IMR-90 (cell line): ENCODE measurements around the gene DHRS4. TPM values are rescaled to one million over a fixed set of nuclear protein-coding genes. Genes with fewer than 3 reads are reported as not detected.
"Not testable (repeated sequence)": the region's sequence is repeated elsewhere in the genome, so short reads cannot be mapped to it uniquely, and the experiment has no call there.

Experiments used
- ATAC-seq: fragments of 200-7000 bp; cut with Tn5 transposase; 2 replicates; pipeline ENCODE4 v1.9.1; 2020; ENCODE audit warnings: low read depth, mild to moderate bottlenecking, moderate library complexity
- BruUV-seq: library from RNA; stranded (reverse); fragments of 400-500 nt; replicated peaks from 2 replicates; lab custom pipeline; 2021; lab: Mats Ljungman, UMichigan
- CTCF ChIA-PET: fragments of 300-600 bp; formaldehyde crosslinking; extraction: SDS; loops from one replicate; lab custom pipeline; 2021; ENCODE audit warnings: antibody characterized with exemption; lab: Yijun Ruan, JAX
- POLR2A ChIA-PET: fragments of 300-600 bp; sonication (Branson Sonifier 250); formaldehyde crosslinking; loops from one replicate; lab custom pipeline; 2022; ENCODE audit warnings: antibody characterized with exemption; ENCODE audit not compliant: unreplicated experiment; lab: Charles Lee
- DNase-seq: peaks from one replicate; pipeline ENCODE4 v3.0.0; 2013
- H2AFZ ChIP-seq: replicated peaks from 2 replicates; pipeline ENCODE3; 2013; ENCODE audit warnings: low read length, mild to moderate bottlenecking; ENCODE audit not compliant: poor library complexity
- H2AK5ac ChIP-seq: 2 replicates; pipeline ENCODE4 v1.6.1; 2013; ENCODE audit warnings: low read depth, low read length, inconsistent platforms
- H2AK9ac ChIP-seq: replicated peaks from 2 replicates; pipeline ENCODE3; 2013; ENCODE audit warnings: mild to moderate bottlenecking, low read depth, low read length, moderate library complexity; ENCODE audit not compliant: poor library complexity
- H2BK120ac ChIP-seq: 2 replicates; pipeline ENCODE4 v1.6.1; 2013; ENCODE audit warnings: low read depth, low read length, inconsistent platforms
- H2BK15ac ChIP-seq: 3 replicates; pipeline ENCODE4 v1.6.1; 2013; ENCODE audit warnings: low read depth, low read length, inconsistent platforms
- H2BK20ac ChIP-seq: 2 replicates; pipeline ENCODE4 v1.6.1; 2013; ENCODE audit warnings: low read depth, mild to moderate bottlenecking, inconsistent platforms, low read length, moderate library complexity
- H2BK5ac ChIP-seq: 2 replicates; pipeline ENCODE4 v1.6.1; 2013; ENCODE audit warnings: mild to moderate bottlenecking, low read depth, low read length, inconsistent platforms; ENCODE audit not compliant: poor library complexity, severe bottlenecking
- H3K14ac ChIP-seq: replicated peaks from 2 replicates; pipeline ENCODE4 v1.6.1; 2013; ENCODE audit warnings: low read depth, low read length, inconsistent platforms
- H3K18ac ChIP-seq: 2 replicates; pipeline ENCODE4 v1.6.1; 2013; ENCODE audit warnings: low read depth, low read length, control low read depth
- H3K23ac ChIP-seq: 2 replicates; pipeline ENCODE4 v1.6.1; 2013; ENCODE audit warnings: low read depth, low read length, inconsistent platforms
- H3K27ac ChIP-seq: 2 replicates; pipeline ENCODE4 v1.5.1; 2013; ENCODE audit warnings: mild to moderate bottlenecking, control low read depth, low read length; ENCODE audit not compliant: insufficient read depth
- H3K27me3 ChIP-seq: 2 replicates; pipeline ENCODE4 v1.6.1; 2013; ENCODE audit warnings: low read length; ENCODE audit not compliant: control insufficient read depth, insufficient read depth
- H3K36me3 ChIP-seq: 2 replicates; pipeline ENCODE4 v1.6.1; 2013; ENCODE audit warnings: low read length, mixed read lengths; ENCODE audit not compliant: control insufficient read depth, insufficient read depth
- H3K4ac ChIP-seq: 2 replicates; pipeline ENCODE4 v1.6.1; 2013; ENCODE audit warnings: low read depth, low read length, inconsistent platforms
- H3K4me1 ChIP-seq: 2 replicates; pipeline ENCODE4 v1.6.1; 2013; ENCODE audit warnings: low read length, mixed read lengths; ENCODE audit not compliant: control insufficient read depth, insufficient read depth
- H3K4me2 ChIP-seq: 2 replicates; pipeline ENCODE4 v1.6.1; 2013; ENCODE audit warnings: low read depth, mild to moderate bottlenecking, control low read depth, low read length, moderate library complexity
- H3K4me3 ChIP-seq: 2 replicates; pipeline ENCODE4 v1.5.1; 2013; ENCODE audit warnings: low read depth, mild to moderate bottlenecking, control low read depth, low read length, moderate library complexity; ENCODE audit not compliant: insufficient read depth
- H3K56ac ChIP-seq: 2 replicates; pipeline ENCODE4 v1.6.1; 2013; ENCODE audit warnings: low read length, inconsistent platforms; ENCODE audit not compliant: insufficient read depth; ENCODE audit errors: extremely low read depth
- H3K79me1 ChIP-seq, 2 experiments: 2 replicates each; pipeline ENCODE4 v1.6.1; 2013; ENCODE audit warnings: low read length in 2 of 2, inconsistent platforms in 1 of 2, low read depth in 1 of 2
- H3K9ac ChIP-seq: 2 replicates; pipeline ENCODE4 v1.6.1; 2013; ENCODE audit warnings: low read depth, low read length, control low read depth
- H3K9me1 ChIP-seq: 2 replicates; pipeline ENCODE4 v1.6.1; 2013; ENCODE audit warnings: low read length, inconsistent platforms; ENCODE audit not compliant: insufficient read depth
- H3K9me3 ChIP-seq: 2 replicates; pipeline ENCODE4 v1.6.1; 2013; ENCODE audit warnings: low read length; ENCODE audit not compliant: control insufficient read depth, insufficient read depth
- H4K20me1 ChIP-seq: 2 replicates; pipeline ENCODE4 v1.6.1; 2013; ENCODE audit warnings: low read length, inconsistent platforms; ENCODE audit not compliant: insufficient read depth
- H4K5ac ChIP-seq: 2 replicates; pipeline ENCODE4 v1.6.1; 2013; ENCODE audit warnings: mild to moderate bottlenecking, low read depth, low read length, control low read depth
- H4K8ac ChIP-seq, 2 experiments: 2 replicates each; pipeline ENCODE4 v1.6.1; 2013; ENCODE audit warnings: low read depth in 2 of 2, low read length in 2 of 2, control low read depth in 1 of 2, inconsistent platforms in 1 of 2
- H4K91ac ChIP-seq: 2 replicates; pipeline ENCODE4 v1.6.1; 2013; ENCODE audit warnings: low read depth, low read length, inconsistent platforms; ENCODE audit not compliant: insufficient read depth
- WGBS, 2 experiments: methylation state at CpG; one replicate each; pipeline versions ENCODE4 v1.1.5 to v1.1.7; 2013; ENCODE audit warnings: missing lambda C conversion rate in 2 of 2; ENCODE audit not compliant: insufficient read length in 1 of 2; ENCODE audit errors: extremely low coverage in 2 of 2; 5-methylcytosine and 5-hydroxymethylcytosine counted together
- dilution Hi-C: fragments of 300-500 bp; cut with HindIII; formaldehyde crosslinking; loops from one replicate; pipeline ENCODE4 v1.14.3; 2018; ENCODE audit warnings: low sequenced_read_pairs; ENCODE audit not compliant: unreplicated experiment
- in situ Hi-C: fragments of 300-500 bp; cut with MboI; formaldehyde crosslinking; loops from 3 replicates; pipeline ENCODE4 v1.14.3; 2019; ENCODE audit warnings: low sequenced_read_pairs, inconsistent platforms, mixed read lengths
- intact Hi-C: fragments of 100-400 bp; cut with micrococcal nuclease; formaldehyde crosslinking; loops from 2 replicates; pipeline ENCODE4 v1.10.0; 2022
- polyA plus RNA-seq, 3 experiments: library from polyadenylated mRNA; depleted of rRNA; stranded (reverse); fragments of >200 nt; gene quantifications; 2 replicates each; pipeline ENCODE4 v1.2.3, GENCODE V29; 2012; ENCODE audit warnings: low replicate concordance in 1 of 3
- total RNA-seq: library from RNA; depleted of rRNA; stranded (reverse); fragments of >200 nt; gene quantifications from 2 replicates; pipeline ENCODE4 v1.2.3, GENCODE V29; 2012

Gene DHRS4
- total and polyA plus RNA-seq, 2 of the 4 experiments (the other 2 are of a cell fraction) = 43.2 to 51.8 TPM

- H4K20me1 ChIP-seq, H4K91ac ChIP-seq, BruUV-seq, H3K14ac ChIP-seq, H3K9ac ChIP-seq, H3K4me1 ChIP-seq, H3K36me3 ChIP-seq, H2AFZ ChIP-seq, H2AK9ac ChIP-seq, ATAC-seq, H2BK5ac ChIP-seq, H2BK20ac ChIP-seq, H3K4me2 ChIP-seq, H3K4ac ChIP-seq, DNase-seq, H3K27ac ChIP-seq, H3K18ac ChIP-seq, H2BK120ac ChIP-seq, in situ Hi-C loops, H3K56ac ChIP-seq, H4K5ac ChIP-seq, dilution Hi-C loops, CTCF ChIA-PET, H3K9me3 ChIP-seq, H3K27me3 ChIP-seq, H3K23ac ChIP-seq, H2BK15ac ChIP-seq, H2AK5ac ChIP-seq, POLR2A ChIA-PET, H3K4me3 ChIP-seq, H3K9me1 ChIP-seq, H4K8ac ChIP-seq: not testable (repeated sequence)
- intact Hi-C loops = loop anchor here (1.0 to 5.0 kb wide), 2 partner anchors 228 to 323 kb away; no protein-coding TSS in a partner anchor
- WGBS, 2 experiments = 100% methylated on average over 1 of the region's 20 CpGs; no CpG with 5 or more reads in 1 of the 2 experiments
- H3K79me1 ChIP-seq = peaks cover 2 to 15% of the 10 kb centered on the region in 2 experiments
Measured at GRCh38 chr14:23954965-23955364, 1.4 kb downstream of the DHRS4 start.

GRCh38 chr14:23955811-23956210, 2.2 kb downstream of the DHRS4 start:
- H3K27ac ChIP-seq, H2BK15ac ChIP-seq, H2BK20ac ChIP-seq, H4K8ac ChIP-seq, H3K18ac ChIP-seq, H3K27me3 ChIP-seq, dilution Hi-C loops, H3K4me3 ChIP-seq, H3K4me2 ChIP-seq, CTCF ChIA-PET, H3K9me3 ChIP-seq, intact Hi-C loops, H2AFZ ChIP-seq, BruUV-seq, DNase-seq, H4K91ac ChIP-seq, H2BK5ac ChIP-seq, H2AK5ac ChIP-seq, H3K36me3 ChIP-seq, H3K9ac ChIP-seq, in situ Hi-C loops, H3K4me1 ChIP-seq, POLR2A ChIA-PET, H2BK120ac ChIP-seq, H4K20me1 ChIP-seq, H3K4ac ChIP-seq, H2AK9ac ChIP-seq, H4K5ac ChIP-seq, H3K9me1 ChIP-seq, H3K14ac ChIP-seq, H3K23ac ChIP-seq, H3K56ac ChIP-seq, ATAC-seq: not testable (repeated sequence)
- H3K79me1 ChIP-seq = peaks cover 2 to 15% of the 10 kb centered on the region in 2 experiments; a peak in 3 of 4 replicates
- WGBS, 2 experiments = 80% methylated on average over 1 of the region's 2 CpGs; no CpG with 5 or more reads in 1 of the 2 experiments
